Gastroesophageal sphincter (tissue), 4 donors: ENCODE data around the gene APBA2. TPM values are rescaled to one million over a fixed set of nuclear protein-coding genes. Genes with fewer than 3 reads are reported as not detected.

Experiments
- ATAC-seq: fragments of 150-250 bp; one replicate; pipeline ENCODE4 v1.9.1; 2016; ENCODE audit warnings: mild to moderate bottlenecking, moderate library complexity
- H3K27ac ChIP-seq, 4 donors: fragments of 200-600 bp; sonication (generic) in 3 of 4; 1 replicate in 3 of 4; 2 replicates in 1 of 4; pipeline ENCODE4 v1.5.1; 2016 to 2019
- H3K27me3 ChIP-seq: fragments of 200-600 bp; sonication (generic); one replicate; pipeline ENCODE4 v1.5.1; 2019
- H3K36me3 ChIP-seq, 2 donors: fragments of 200-600 bp; sonication (generic); one replicate each; pipeline ENCODE4 v1.5.1; 2019; ENCODE audit warnings: control low read depth in 1 of 2
- H3K4me1 ChIP-seq, 3 donors: fragments of 200-600 bp; sonication (generic); 1 replicate in 2 of 3; 2 replicates in 1 of 3; pipeline ENCODE4 v1.5.1; 2016 to 2019; ENCODE audit warnings: control low read depth in 2 of 3
- H3K4me3 ChIP-seq, 2 donors: fragments of 200-600 bp; sonication (generic); one replicate each; pipeline ENCODE4 v1.5.1; 2019; ENCODE audit warnings: mild to moderate bottlenecking in 1 of 2, moderate library complexity in 1 of 2
- H3K9me3 ChIP-seq, 3 donors: fragments of 200-600 bp; sonication (generic); one replicate each; pipeline ENCODE4 v1.5.1; 2017 to 2019; ENCODE audit warnings: control low read depth in 2 of 3
- CTCF ChIP-seq, 4 experiments: fragments of 200-600 bp in 2 of 4; fragments of 450-650 bp in 2 of 4; sonication (generic) in 1 of 4; IDR thresholded peaks; one replicate each; pipeline ENCODE4 v1.5.1; 2017 to 2019; ENCODE audit warnings: antibody characterized with exemption in 4 of 4, mild to moderate bottlenecking in 2 of 4, moderate library complexity in 2 of 4
- EP300 ChIP-seq: sonication (generic); formaldehyde crosslinking; IDR thresholded peaks from one replicate; pipeline ENCODE4 v1.6.1; 2017; ENCODE audit warnings: antibody characterized with exemption, mild to moderate bottlenecking
- POLR2A ChIP-seq, 2 donors: fragments of 450-650 bp; IDR thresholded peaks; one replicate each; pipeline ENCODE4 v1.6.1; 2017; ENCODE audit warnings: antibody characterized with exemption in 2 of 2, mild to moderate bottlenecking in 2 of 2, moderate library complexity in 1 of 2
- POLR2AphosphoS5 ChIP-seq: sonication (generic); formaldehyde crosslinking; IDR thresholded peaks from one replicate; pipeline ENCODE4 v1.6.1; 2017; ENCODE audit warnings: antibody characterized with exemption
- WGBS, 2 donors: methylation state at CpG; one replicate each; pipeline ENCODE4 v1.1.5; 2018; ENCODE audit warnings: low coverage in 1 of 2; 5-methylcytosine and 5-hydroxymethylcytosine counted together
- total RNA-seq, 4 donors: library from RNA; depleted of rRNA; stranded (reverse); fragments of >200 nt; gene quantifications; one replicate each; pipeline ENCODE4 v1.1.0, GENCODE V29; 2016

The APBA2 gene
- total RNA-seq, 4 donors from 2014 or later = 3.1 to 14.9 (median 4.2) TPM

- Histone ChIP-seq H3K36me3 (no peaks in the 10 kb centered on the region), H3K9me3 (no peaks in the 10 kb centered on the region), H3K27ac (no peak overlapping the region), H3K4me3 (no peak overlapping the region), H3K27me3 (peaks cover 5% of the 10 kb centered on the region), H3K4me1 (no peaks in the 10 kb centered on the region)
- 80 to 81% methylated on average over 9 to 14 of the region's 16 CpGs for WGBS, 2 donors
- no peak for ATAC-seq
- TF ChIP-seq POLR2AphosphoS5 (no peak), POLR2A (IDR thresholded peaks at IDR 0.05) (no peak), CTCF (IDR thresholded peaks at IDR 0.05) (no peak), EP300 (no peak)
Observed at GRCh38 chr15:29087521-29088285, 201.9 kb downstream of the APBA2 start.

- ATAC-seq = no peak
- Histone ChIP-seq H3K4me3 (no peak overlapping the region), H3K36me3 (no peaks in the 10 kb centered on the region), H3K9me3 (no peaks in the 10 kb centered on the region), H3K27me3 (peaks cover 5% of the 10 kb centered on the region), H3K4me1 (no peaks in the 10 kb centered on the region), H3K27ac (no peak overlapping the region)
- WGBS, 2 donors = 93 to 100% methylated on average over 2 to 5 of the region's 5 CpGs
- TF ChIP-seq POLR2A (IDR thresholded peaks at IDR 0.05) = no peak
- no peak for TF ChIP-seq EP300
- TF ChIP-seq POLR2AphosphoS5 = no peak
- no peak for TF ChIP-seq CTCF (IDR thresholded peaks at IDR 0.05)
Observed at GRCh38 chr15:29088666-29089065, 202.9 kb downstream of the APBA2 start.

- Histone ChIP-seq H3K27ac (no peak overlapping the region), H3K4me1 (no peaks in the 10 kb centered on the region), H3K9me3 (no peaks in the 10 kb centered on the region), H3K27me3 (peaks cover 5% of the 10 kb centered on the region), H3K36me3 (no peaks in the 10 kb centered on the region), H3K4me3 (no peak overlapping the region)
- 45 to 79% methylated on average over 4 to 5 of the region's 16 CpGs for WGBS, 2 donors
- TF ChIP-seq POLR2AphosphoS5 (no peak), POLR2A (IDR thresholded peaks at IDR 0.05) (no peak), EP300 (no peak), CTCF (IDR thresholded peaks at IDR 0.05) (no peak)
- ATAC-seq = no peak
Observed at GRCh38 chr15:29089731-29090616, 204.2 kb downstream of the APBA2 start.

GRCh38 chr15:29090617-29091466 is 205.1 kb downstream of the APBA2 start:
- H3K27me3 ChIP-seq = peaks cover 5% of the 10 kb centered on the region
- H3K27ac ChIP-seq = no peak overlapping the region
- H3K36me3 ChIP-seq = no peaks in the 10 kb centered on the region
- WGBS, 2 donors = 76 to 100% methylated on average over 1 to 4 of the region's 15 CpGs
- ATAC-seq = no peak
- H3K9me3 ChIP-seq = no peaks in the 10 kb centered on the region
- TF ChIP-seq POLR2AphosphoS5 (no peak), CTCF (IDR thresholded peaks at IDR 0.05) (peak in 2 of 4 experiments; percentile 61 to 81)
- H3K4me3 ChIP-seq = no peak overlapping the region
- no peaks in the 10 kb centered on the region for H3K4me1 ChIP-seq
